HepG2 (cell line): ENCODE measurements around the gene ZNF821. TPM values are rescaled to one million over a fixed set of nuclear protein-coding genes. Genes with fewer than 3 reads are reported as not detected.

Experiments used
- ATAC-seq: fragments of 200-7000 bp; cut with Tn5 transposase; 3 replicates; pipeline ENCODE4 v1.9.1; 2020; ENCODE audit warnings: mild to moderate bottlenecking, moderate library complexity
- BruUV-seq: library from RNA; stranded (reverse); fragments of 400-500 nt; replicated peaks from 2 replicates; lab custom pipeline; 2021; lab: Mats Ljungman, UMichigan
- CTCF ChIA-PET: fragments of 300-600 bp; formaldehyde crosslinking; extraction: SDS; loops from one replicate; lab custom pipeline; 2021; ENCODE audit warnings: low total read pairs, inconsistent platforms, low intra/inter-chr PET ratio; lab: Yijun Ruan, JAX
- POLR2A ChIA-PET: fragments of 350-600 bp; sonication (Branson Sonifier 250); formaldehyde crosslinking; loops from one replicate; lab custom pipeline; 2020; ENCODE audit warnings: antibody characterized with exemption, inconsistent platforms; lab: Yijun Ruan, JAX
- DNase-seq: peaks from one replicate; pipeline ENCODE4 v3.0.0-alpha.2; 2015; ENCODE audit warnings: low spot score
- FAIRE-seq: peaks from 3 replicates; lab custom pipeline; 2011; peaks lifted over from hg19 to GRCh38; lab: Jason Lieb, UNC
- H2AFZ ChIP-seq: one replicate; pipeline ENCODE4 v1.6.1; 2011; ENCODE audit warnings: low read length, inconsistent platforms
- H3K27ac ChIP-seq: fragments of 300-600 bp; 3 replicates; pipeline ENCODE4 v1.8.0; 2011; ENCODE audit warnings: mixed run types, mild to moderate bottlenecking, mixed read lengths, low read length, inconsistent platforms; ENCODE audit not compliant: insufficient read depth; ENCODE audit errors: extremely low read length
- H3K27me3 ChIP-seq, 2 experiments: fragments of 200-600 bp in 1 of 2; 2 replicates in 1 of 2; 3 replicates in 1 of 2; pipeline versions ENCODE4 v1.6.0 to v1.8.0; 2011; ENCODE audit warnings: low read length in 2 of 2, mild to moderate bottlenecking in 2 of 2, moderate library complexity in 2 of 2, inconsistent platforms in 1 of 2; ENCODE audit not compliant: insufficient read depth in 2 of 2, control insufficient read depth in 1 of 2
- H3K36me3 ChIP-seq, 2 experiments: fragments of 200-600 bp in 1 of 2; replicated peaks in 1 of 2; 2 replicates in 1 of 2; 3 replicates in 1 of 2; pipeline versions ENCODE4 v1.5.1 to v1.8.0; 2011; ENCODE audit warnings: low read length in 2 of 2, inconsistent platforms in 1 of 2; ENCODE audit not compliant: insufficient read depth in 2 of 2, control insufficient read depth in 1 of 2
- H3K4me1 ChIP-seq: 2 replicates; pipeline ENCODE4 v1.5.1; 2012; ENCODE audit warnings: low read length, inconsistent platforms; ENCODE audit not compliant: insufficient read depth
- H3K4me2 ChIP-seq: 2 replicates; pipeline ENCODE4 v1.6.0; 2011; ENCODE audit warnings: low read depth, low read length, inconsistent platforms
- H3K4me3 ChIP-seq, 3 experiments: fragments of 200-600 bp in 1 of 3; sonication (generic), shearing (Covaris generic) in 1 of 3; replicated peaks in 1 of 3; 2 replicates each; pipeline ENCODE4 v1.5.1; 2011 to 2016; ENCODE audit warnings: low read length in 3 of 3, inconsistent platforms in 2 of 3, low read depth in 2 of 3, mild to moderate bottlenecking in 2 of 3, control low read depth in 1 of 3, mixed read lengths in 1 of 3; ENCODE audit not compliant: insufficient read depth in 1 of 3
- H3K79me2 ChIP-seq: one replicate; pipeline ENCODE4 v1.6.1; 2011; ENCODE audit warnings: low read length, inconsistent platforms; ENCODE audit not compliant: insufficient read depth
- H3K9ac ChIP-seq: 2 replicates; pipeline ENCODE4 v1.6.0; 2011; ENCODE audit warnings: mild to moderate bottlenecking, low read depth, low read length, inconsistent platforms; ENCODE audit not compliant: insufficient read depth
- H3K9me3 ChIP-seq: 2 replicates; pipeline ENCODE4 v1.5.1; 2012; ENCODE audit warnings: mild to moderate bottlenecking, low read length
- H4K20me1 ChIP-seq: 2 replicates; pipeline ENCODE4 v1.6.0; 2011; ENCODE audit warnings: inconsistent platforms, mild to moderate bottlenecking, low read length, moderate library complexity; ENCODE audit not compliant: insufficient read depth
- POLR2AphosphoS2 ChIP-seq: IDR thresholded peaks from 2 replicates; pipeline ENCODE4 v1.6.1; 2011; ENCODE audit warnings: low read depth, low read length, improper control_type of control experiment
- ZNF274 ChIP-seq: sonication (generic); formaldehyde crosslinking; IDR thresholded peaks from 2 replicates; pipeline ENCODE4 v1.5.1; 2020; ENCODE audit warnings: mild to moderate bottlenecking, missing genetic modification reagents
- ZNF724P ChIP-seq: sonication (generic); formaldehyde crosslinking; IDR thresholded peaks from 2 replicates; pipeline ENCODE4 v1.8.0; 2022; ENCODE audit warnings: missing genetic modification reagents, borderline replicate concordance
- WGBS: methylation state at CpG from one replicate; pipeline ENCODE4 v1.1.6; 2017; ENCODE audit warnings: low lambda C conversion rate; 5-methylcytosine and 5-hydroxymethylcytosine counted together
- in situ Hi-C: cut with HindIII; loops from 2 replicates; pipeline ENCODE4 v1.10.0; 2017; ENCODE audit warnings: low pct_unique_long_range_greater_than_20kb; ENCODE audit not compliant: extremely low pct_ligation_motif_present
- intact Hi-C: fragments of 100-400 bp; cut with micrococcal nuclease; formaldehyde crosslinking; loops from one replicate; pipeline ENCODE4 v1.10.0; 2022; ENCODE audit not compliant: unreplicated experiment
- polyA plus RNA-seq, 8 experiments: library from polyadenylated mRNA; depleted of rRNA in 3 of 8; stranded (reverse) in 7 of 8; unstranded in 1 of 8; fragments of >200 nt; fragmentation: Illumina TruSeq in 4 of 8; extraction: Trizol in 4 of 8; gene quantifications; 2 replicates each; pipeline versions ENCODE4 v1.2.1 to v1.2.3, GENCODE V29; 2011 to 2016; ENCODE audit warnings: low read depth in 4 of 8, missing spikeins in 1 of 8, mixed read lengths in 1 of 8; ENCODE audit not compliant: insufficient read depth in 1 of 8
- total RNA-seq, 5 experiments: library from RNA; depleted of rRNA; stranded (reverse); fragments of >200 nt; fragmentation: Illumina TruSeq; extraction: Trizol; gene quantifications; 2 replicates each; pipeline ENCODE4 v1.2.3, GENCODE V29; 2016; ENCODE audit warnings: low read depth in 1 of 5
- TF ChIP-seq, protein P1 (sequence below): sonication (generic); formaldehyde crosslinking; IDR thresholded peaks from 2 replicates; pipeline ENCODE4 v1.4.0; 2020; ENCODE audit warnings: mild to moderate bottlenecking, missing genetic modification reagents
- TF ChIP-seq, protein P2 (sequence below), 2 experiments: sonication (generic) in 1 of 2; formaldehyde crosslinking in 1 of 2; IDR thresholded peaks; 2 replicates each; pipeline versions ENCODE4 v1.4.0 to v1.6.1; 2016 to 2020; ENCODE audit warnings: borderline replicate concordance in 1 of 2, low read depth in 1 of 2, mild to moderate bottlenecking in 1 of 2, missing genetic modification reagents in 1 of 2
- TF ChIP-seq, protein P3 (sequence below), 2 experiments: sonication (generic) in 1 of 2; formaldehyde crosslinking in 1 of 2; IDR thresholded peaks; 2 replicates each; pipeline versions ENCODE4 v1.5.1 to v1.6.1; 2011 to 2020; ENCODE audit warnings: borderline replicate concordance in 1 of 2, low read depth in 1 of 2, low read length in 1 of 2, mild to moderate bottlenecking in 1 of 2, missing genetic modification reagents in 1 of 2, moderate library complexity in 1 of 2
- TF ChIP-seq, protein P4 (sequence below): IDR thresholded peaks from 2 replicates; pipeline ENCODE4 v1.6.1; 2016; ENCODE audit warnings: low read depth, missing genetic modification reagents, missing compliant biosample characterization

Gene ZNF821
- total and polyA plus RNA-seq, 2 of the 13 experiments (the other 11 are each of a cell fraction or from before 2014, with no cell fraction given), result 7.0 to 9.1 TPM

DNA sequence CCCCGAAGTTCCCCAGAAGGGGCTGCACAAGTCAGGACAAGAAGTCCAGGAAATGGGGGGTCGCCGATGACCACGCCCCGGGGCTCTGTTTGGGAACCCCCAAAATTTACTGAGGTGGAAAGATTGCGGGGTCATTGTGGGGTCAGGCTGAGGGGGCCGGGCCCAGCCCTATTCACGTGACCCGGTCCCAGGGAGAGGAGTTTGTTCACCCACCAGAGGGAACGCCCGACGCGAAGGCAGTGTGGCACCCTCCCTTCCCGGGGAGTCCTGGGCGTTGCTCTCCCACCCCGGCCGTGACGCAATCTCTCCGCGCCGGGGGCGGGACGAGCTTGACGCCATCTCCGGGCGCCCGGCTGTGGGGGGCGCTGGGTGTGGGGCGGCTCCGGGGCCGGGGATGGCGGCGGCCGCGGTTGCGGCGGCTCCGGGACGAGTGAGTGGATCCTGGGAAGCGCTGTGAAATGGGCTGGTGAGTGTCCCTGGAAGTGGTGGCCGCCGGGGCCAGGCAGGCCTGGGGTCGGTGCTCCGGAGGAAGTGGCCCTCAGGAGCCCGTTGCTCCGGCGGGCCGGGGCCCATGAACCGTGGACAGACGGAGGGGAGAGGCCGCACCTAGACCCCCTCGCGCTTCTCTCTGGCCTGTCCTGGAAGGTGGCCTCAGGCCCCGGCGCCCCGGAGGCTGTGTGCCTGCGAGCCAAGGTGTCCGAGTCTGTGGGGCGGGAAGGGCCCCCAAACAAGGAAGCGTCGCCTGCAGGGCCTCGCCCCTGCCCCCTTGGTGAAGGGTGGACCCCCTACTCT is 38.1 kb downstream of the ZNF821 start, which contains the start of gene ATXN1L:
Gene ATXN1L (plus strand): TSS at position 338 of the 792 bp plus-strand sequence. CDS start 3,765 bp downstream, outside the sequence.
- under 1% methylated on average over 29 of the region's 62 CpGs for WGBS
- H2AFZ ChIP-seq, result no peak within 1 kb of the TSS
- peaks cover 18% of the 10 kb centered on the region in 2 experiments for H3K36me3 ChIP-seq
- H3K27me3 ChIP-seq, result no peaks in the 10 kb centered on the region; a peak in 1 of 5 replicates
- H3K4me3 ChIP-seq, result peak within 1 kb of the TSS; percentile 78 to 99 (median 97)
- intact Hi-C loops, result loop anchor here (5.0 kb wide), 1 partner anchor 39 kb away; the partner anchor contains the start of gene AP1G1
- H3K27ac ChIP-seq, result peak within 1 kb of the TSS; percentile 65
- H3K79me2 ChIP-seq, result peaks cover 22% of the 10 kb centered on the region
- H3K4me2 ChIP-seq, result peak within 1 kb of the TSS; percentile 91
- no peaks in the 10 kb centered on the region for H3K9me3 ChIP-seq
- in situ Hi-C loops, result no loop called here
- TSS peak; percentile 75 for BruUV-seq
- ChIA-PET CTCF (no interaction called here), POLR2A (interaction anchor here (1.4 kb wide), 2 partner anchors 37 kb away, joined by 5 to 7 read pairs; partner anchors contain the start of gene AP1G1)
- FAIRE-seq, result peak; percentile 65
- peaks cover 30% of the 10 kb centered on the region for H3K4me1 ChIP-seq
- DNase-seq, result peak; percentile 89
- peak within 1 kb of the TSS; percentile 92 for H3K9ac ChIP-seq
- H4K20me1 ChIP-seq, result 0 out of 2 replicates have a peak, but pooled peaks cover 4% of the 10 kb centered on the region
- peak; percentile 93 for ATAC-seq
- TF ChIP-seq ZNF724P (CRISPR knock-in tag), result peak; percentile 97
- TF ChIP-seq, protein P1, sequence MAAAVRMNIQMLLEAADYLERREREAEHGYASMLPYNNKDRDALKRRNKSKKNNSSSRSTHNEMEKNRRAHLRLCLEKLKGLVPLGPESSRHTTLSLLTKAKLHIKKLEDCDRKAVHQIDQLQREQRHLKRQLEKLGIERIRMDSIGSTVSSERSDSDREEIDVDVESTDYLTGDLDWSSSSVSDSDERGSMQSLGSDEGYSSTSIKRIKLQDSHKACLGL (CRISPR knock-in tag), result peak; percentile 22; the same call in 1 of the 2 replicates
- TF ChIP-seq, protein P2, sequence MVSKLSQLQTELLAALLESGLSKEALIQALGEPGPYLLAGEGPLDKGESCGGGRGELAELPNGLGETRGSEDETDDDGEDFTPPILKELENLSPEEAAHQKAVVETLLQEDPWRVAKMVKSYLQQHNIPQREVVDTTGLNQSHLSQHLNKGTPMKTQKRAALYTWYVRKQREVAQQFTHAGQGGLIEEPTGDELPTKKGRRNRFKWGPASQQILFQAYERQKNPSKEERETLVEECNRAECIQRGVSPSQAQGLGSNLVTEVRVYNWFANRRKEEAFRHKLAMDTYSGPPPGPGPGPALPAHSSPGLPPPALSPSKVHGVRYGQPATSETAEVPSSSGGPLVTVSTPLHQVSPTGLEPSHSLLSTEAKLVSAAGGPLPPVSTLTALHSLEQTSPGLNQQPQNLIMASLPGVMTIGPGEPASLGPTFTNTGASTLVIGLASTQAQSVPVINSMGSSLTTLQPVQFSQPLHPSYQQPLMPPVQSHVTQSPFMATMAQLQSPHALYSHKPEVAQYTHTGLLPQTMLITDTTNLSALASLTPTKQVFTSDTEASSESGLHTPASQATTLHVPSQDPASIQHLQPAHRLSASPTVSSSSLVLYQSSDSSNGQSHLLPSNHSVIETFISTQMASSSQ (IDR thresholded peaks at IDR 0.05; ENCODE audit: low read depth), result no peak
- TF ChIP-seq, protein P2 (CRISPR knock-in tag; IDR thresholded peaks at IDR 0.05; ENCODE audit: borderline replicate concordance), result peak; percentile 88
- TF ChIP-seq, protein P3, sequence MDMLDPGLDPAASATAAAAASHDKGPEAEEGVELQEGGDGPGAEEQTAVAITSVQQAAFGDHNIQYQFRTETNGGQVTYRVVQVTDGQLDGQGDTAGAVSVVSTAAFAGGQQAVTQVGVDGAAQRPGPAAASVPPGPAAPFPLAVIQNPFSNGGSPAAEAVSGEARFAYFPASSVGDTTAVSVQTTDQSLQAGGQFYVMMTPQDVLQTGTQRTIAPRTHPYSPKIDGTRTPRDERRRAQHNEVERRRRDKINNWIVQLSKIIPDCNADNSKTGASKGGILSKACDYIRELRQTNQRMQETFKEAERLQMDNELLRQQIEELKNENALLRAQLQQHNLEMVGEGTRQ (IDR thresholded peaks at IDR 0.05; ENCODE audit: low read depth, low read length), result peak; percentile 58
- TF ChIP-seq, protein P3 (CRISPR knock-in tag; IDR thresholded peaks at IDR 0.05; ENCODE audit: borderline replicate concordance), result peak; percentile 84; the same call in 1 of the 2 replicates
- TF ChIP-seq, protein P4, sequence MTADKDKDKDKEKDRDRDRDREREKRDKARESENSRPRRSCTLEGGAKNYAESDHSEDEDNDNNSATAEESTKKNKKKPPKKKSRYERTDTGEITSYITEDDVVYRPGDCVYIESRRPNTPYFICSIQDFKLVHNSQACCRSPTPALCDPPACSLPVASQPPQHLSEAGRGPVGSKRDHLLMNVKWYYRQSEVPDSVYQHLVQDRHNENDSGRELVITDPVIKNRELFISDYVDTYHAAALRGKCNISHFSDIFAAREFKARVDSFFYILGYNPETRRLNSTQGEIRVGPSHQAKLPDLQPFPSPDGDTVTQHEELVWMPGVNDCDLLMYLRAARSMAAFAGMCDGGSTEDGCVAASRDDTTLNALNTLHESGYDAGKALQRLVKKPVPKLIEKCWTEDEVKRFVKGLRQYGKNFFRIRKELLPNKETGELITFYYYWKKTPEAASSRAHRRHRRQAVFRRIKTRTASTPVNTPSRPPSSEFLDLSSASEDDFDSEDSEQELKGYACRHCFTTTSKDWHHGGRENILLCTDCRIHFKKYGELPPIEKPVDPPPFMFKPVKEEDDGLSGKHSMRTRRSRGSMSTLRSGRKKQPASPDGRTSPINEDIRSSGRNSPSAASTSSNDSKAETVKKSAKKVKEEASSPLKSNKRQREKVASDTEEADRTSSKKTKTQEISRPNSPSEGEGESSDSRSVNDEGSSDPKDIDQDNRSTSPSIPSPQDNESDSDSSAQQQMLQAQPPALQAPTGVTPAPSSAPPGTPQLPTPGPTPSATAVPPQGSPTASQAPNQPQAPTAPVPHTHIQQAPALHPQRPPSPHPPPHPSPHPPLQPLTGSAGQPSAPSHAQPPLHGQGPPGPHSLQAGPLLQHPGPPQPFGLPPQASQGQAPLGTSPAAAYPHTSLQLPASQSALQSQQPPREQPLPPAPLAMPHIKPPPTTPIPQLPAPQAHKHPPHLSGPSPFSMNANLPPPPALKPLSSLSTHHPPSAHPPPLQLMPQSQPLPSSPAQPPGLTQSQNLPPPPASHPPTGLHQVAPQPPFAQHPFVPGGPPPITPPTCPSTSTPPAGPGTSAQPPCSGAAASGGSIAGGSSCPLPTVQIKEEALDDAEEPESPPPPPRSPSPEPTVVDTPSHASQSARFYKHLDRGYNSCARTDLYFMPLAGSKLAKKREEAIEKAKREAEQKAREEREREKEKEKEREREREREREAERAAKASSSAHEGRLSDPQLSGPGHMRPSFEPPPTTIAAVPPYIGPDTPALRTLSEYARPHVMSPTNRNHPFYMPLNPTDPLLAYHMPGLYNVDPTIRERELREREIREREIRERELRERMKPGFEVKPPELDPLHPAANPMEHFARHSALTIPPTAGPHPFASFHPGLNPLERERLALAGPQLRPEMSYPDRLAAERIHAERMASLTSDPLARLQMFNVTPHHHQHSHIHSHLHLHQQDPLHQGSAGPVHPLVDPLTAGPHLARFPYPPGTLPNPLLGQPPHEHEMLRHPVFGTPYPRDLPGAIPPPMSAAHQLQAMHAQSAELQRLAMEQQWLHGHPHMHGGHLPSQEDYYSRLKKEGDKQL (CRISPR knock-in tag), result no peak
- no peak for TF ChIP-seq ZNF274 (CRISPR knock-in tag)
- TF ChIP-seq POLR2AphosphoS2, result no peak
